GM19372 (cell line): ENCODE data around the gene METTL22.

Source experiments
- ATAC-seq: cut with Tn5 transposase; IDR thresholded peaks from one replicate; pipeline ENCODE4 v1.9.1; 2021; ENCODE audit warnings: mild to moderate bottlenecking, low read depth, moderate library complexity; ENCODE audit not compliant: unreplicated experiment

METTL22 gene, protein sequence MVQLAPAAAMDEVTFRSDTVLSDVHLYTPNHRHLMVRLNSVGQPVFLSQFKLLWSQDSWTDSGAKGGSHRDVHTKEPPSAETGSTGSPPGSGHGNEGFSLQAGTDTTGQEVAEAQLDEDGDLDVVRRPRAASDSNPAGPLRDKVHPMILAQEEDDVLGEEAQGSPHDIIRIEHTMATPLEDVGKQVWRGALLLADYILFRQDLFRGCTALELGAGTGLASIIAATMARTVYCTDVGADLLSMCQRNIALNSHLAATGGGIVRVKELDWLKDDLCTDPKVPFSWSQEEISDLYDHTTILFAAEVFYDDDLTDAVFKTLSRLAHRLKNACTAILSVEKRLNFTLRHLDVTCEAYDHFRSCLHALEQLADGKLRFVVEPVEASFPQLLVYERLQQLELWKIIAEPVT

DNA sequence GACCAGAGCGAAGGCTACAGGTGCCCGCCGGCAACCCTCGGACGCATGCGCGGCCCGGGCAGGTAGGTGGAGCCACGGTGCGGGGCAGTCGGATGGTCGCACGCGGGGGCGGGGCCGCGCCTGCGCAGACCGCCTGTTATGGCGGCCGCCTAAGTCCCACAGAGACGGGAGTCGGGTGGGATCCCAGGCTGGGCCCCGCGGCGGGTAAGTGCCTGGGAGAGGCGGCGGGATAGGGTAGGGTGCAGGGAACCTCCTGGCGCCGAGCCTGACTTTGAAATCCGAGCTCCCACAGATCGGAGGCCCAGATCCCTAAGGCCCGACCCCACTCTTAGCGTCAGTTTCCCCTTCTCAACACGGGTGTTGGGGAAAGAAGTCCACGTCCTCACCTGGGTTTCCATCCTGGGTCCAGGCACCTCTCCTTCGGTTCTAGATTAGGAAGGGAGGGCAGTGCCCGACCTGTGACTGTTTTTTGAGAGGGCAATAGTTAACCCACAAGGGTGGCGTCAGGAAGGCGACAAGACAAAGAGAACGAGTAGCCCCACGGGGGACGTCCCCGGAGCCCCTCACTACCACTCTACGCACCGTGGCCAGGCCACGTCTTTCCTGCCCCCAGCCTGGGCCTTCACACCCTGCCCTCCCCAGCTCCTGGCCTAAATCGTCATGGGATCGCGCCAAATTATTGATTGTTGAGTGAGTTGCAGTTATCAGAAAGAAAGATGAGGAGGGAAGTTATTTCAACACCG lies at the start of gene METTL22:
Gene METTL22, plus strand, starts transcription at position 127 of the 743 bp plus-strand sequence. CDS start 3,968 bp downstream, outside the sequence.
- ATAC-seq: peak; percentile 95

DNA sequence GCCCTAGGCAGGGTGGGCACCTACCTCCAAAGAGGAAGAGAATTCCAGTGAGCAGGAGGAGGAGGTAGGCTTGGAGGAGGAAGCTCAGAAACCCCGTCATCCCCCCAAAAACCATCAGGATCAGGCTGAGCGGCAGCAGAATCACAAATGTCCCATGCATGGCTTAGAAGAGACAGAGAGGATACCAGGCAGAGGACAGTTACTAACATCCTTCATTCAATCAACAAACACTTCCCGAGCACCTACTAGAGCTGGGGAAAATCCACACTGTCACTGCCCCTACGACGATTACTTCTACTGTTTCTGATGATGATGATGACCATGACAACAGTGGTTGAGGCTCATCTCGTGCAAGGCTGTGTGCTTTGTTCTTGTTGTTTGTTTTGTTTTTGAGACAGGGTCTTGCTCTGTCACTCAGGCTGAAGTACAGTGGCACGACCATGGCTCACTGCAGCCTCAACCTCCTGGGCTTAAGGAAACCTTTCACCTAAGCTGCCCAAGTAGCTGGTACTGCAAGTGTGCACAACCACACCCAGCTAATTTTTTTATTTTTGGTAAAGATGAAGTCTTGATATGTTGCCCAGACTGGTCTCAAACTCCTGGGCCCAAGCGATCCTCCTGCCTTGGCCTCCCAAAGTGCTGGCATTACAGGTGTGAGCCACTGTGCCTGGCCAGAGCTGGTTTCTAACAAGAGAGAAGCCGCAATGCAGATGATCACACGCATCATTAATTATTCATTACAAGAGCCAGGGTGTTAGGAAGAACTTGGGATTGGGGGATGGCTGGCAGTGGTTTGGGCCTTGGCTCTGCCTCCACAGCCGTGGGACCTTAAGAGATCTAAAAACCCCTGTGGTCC lies 49.2 kb upstream of the METTL22 start:
- ATAC-seq: no peak

DNA sequence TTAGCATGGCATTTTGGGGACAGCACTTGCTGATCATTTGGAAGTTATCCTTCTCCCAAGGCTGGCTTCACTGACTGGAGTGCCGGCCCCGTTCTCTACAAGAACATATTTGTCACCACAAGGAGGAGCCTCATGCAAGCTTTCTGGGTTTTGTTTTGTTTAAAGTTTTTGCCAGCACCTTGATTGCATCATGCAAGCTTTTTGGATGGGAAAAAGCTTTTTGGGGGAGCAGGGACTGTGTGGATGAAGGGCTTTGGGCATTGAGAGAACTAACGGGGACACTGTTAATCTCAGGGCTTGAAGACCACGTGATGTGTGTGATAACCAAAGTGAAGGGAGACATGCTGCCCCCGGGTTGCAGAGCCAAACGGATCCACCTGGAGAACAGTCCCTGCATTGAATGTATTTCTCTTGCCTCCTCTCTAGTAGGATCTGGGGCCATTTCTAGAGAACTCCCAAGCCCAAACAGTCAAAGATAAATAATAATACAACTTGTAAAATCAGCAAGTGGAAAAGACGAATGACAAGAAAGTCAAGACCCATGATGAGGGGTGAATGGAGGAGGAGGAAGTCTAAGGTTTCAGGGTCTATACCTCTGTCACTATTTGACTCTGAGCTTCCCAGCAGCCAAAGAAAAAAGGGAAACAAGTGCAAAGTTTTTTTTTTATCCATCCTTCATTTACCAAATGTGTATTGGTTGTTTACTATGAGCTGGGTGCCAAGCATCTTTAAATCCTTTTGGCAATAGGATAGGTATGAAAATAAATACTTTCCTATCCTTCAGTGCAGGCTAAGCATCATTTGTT lies 48.4 kb upstream of the METTL22 start:
- ATAC-seq: no peak

DNA sequence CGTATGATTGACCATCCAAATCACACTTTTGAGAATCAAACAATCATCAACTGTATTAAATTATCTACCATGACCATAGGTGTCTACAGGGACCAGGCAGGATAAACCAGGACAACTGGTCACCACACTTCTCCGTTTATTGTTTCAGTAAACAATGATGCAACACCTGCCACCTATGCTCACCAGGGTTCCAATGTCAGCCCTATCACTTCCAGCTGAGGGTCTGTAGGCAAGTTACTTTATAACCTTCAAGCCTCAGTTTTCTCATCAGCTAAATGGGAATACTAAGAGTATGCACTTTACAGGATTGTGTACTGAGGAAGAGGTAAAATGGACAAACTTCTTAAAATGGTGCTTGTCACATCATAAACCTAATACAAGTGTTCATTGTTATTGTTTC lies 46.1 kb upstream of the METTL22 start:
- no peak for ATAC-seq

DNA sequence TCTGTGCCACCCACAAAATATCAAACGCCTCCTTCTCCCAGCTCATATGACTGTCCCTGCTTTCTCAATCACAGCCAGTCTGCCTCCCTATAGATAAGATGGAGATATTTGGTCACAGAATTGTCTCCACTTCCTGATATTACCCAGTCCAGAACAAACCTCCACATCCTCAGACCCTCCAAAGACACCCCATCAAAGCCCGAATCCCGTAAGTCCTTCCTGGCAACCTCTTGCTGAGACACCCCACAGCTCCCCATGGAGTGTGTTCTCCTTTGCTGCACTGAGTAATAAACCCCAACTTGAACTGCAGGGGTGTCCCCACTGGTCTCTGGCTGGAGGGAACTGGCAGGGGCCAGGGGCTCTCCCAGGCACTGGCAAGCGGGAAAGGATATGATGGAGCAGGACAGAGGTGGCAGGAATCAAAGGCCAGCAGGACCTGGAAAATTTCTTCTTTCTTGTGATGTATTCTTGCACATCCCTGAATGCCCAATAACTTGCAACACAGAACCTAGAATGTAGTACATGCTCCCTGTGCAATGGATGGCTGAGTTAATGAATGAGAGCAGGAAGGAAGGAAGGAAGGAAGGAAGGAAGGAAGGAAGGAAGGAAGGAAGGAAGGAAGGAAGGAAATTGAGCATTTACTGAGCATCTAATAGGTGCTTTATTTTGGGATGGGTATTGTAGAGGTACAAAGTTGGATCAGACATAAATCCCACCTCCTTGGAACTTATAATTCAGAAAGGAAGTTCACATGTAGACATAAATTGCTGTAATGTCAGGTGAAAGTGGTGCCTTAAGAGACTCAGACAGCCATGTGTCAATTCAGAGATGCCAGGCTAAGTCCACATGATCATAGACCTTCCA lies 45.1 kb upstream of the METTL22 start:
- ATAC-seq: no peak

DNA sequence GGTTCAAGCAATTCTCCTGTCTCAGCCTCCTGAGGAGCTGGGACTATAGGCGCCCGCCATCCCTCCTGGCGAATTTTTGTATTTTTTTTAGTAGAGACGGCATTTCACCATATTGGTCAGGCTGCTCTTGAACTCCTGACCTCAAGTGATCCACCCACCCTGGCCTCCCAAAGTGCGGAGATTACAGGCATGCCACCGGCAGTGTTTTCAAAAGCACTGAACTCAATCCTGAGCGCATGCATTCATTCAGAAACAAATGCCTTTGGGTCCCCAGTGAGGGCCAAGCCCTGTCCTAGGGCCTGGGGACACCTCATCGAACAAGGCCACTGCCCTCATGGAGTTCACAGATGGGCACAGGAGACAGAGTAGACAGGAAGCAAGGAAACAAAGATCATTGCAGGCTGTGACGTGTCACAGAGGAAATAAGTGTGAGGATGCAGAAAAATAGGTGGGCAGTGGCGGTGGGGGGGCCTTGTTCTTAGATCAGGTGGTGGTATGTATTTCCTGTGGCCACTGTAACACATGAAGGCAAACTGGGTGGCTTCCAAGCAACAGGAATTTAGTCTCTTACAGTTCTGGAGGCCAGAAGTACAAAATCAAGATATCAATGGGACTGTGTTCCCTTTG lies 43.7 kb upstream of the METTL22 start:
- ATAC-seq: no peak

DNA sequence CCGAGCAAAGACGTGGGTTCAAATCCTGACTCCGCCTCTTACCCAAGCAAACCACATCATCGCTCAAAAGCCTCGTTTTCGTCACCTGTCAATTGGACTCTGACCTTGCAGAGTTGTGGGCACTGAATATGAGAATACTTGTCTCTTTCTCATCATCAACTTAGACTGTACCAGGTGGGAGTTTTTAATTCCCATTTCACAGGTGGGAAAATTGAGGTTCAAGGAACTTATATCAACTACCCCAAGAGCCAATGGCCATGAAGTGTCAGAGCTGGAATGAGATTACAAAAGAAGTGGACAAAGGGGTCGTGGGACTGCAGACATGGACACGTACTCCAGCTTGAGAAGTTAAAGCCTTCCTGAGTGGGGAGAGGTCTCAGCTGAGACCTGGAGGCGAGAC lies 41.9 kb upstream of the METTL22 start:
- no peak for ATAC-seq

DNA sequence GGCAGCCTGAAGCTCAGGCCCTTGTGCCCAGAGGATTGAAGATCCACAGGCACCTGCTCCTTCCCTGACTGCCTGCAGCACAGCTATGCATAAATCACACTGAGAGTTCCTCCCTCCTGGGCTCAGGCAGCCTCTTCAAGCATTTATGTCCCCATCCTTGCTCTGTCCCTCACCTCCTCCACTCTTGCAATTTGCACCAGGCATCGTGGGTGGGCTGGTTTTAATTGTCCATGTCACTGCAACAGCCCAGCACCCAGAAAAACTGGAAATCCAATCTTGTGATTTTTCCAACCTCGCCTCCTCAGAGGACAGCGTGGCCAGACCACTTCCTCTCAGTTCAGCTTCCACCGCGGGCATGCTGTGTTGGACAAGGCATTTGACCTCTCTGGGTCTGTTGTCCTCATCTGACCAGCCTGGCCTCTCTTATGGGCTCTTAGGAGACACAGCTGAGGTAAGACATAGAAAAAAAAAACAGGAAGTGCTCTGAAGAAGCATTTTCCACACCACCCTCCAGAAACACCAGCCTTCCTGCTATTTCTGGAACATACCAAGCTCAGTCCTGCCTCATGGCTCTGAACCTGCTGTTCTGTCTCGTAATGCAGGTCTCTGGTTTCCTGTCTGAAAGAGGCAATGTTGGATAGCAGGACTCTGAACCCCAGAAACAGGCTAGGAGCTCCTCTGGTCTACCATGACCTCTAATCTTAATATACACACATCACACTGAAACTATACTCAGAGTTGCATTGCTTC lies 39.5 kb upstream of the METTL22 start:
- ATAC-seq: peak; percentile 68

DNA sequence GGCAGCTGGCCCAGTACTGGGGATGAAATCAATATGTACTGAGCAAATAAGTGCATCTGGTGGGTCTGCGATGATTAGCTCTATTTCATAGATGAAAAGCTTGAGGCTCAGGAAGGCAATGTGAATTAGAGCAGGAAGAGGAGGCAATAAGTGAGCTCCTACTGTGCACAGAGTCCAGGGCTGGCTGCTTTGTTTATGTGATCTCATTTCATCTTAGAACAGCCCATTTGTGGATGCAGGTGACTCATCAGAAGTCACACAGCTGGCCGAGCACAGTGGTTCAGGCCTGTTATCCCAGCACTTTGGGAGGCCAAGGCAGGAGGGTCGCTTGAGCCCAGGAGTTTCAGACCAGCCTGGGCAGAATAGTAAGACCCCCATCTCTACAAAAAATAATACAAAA lies 38.3 kb upstream of the METTL22 start:
- ATAC-seq: no peak

DNA sequence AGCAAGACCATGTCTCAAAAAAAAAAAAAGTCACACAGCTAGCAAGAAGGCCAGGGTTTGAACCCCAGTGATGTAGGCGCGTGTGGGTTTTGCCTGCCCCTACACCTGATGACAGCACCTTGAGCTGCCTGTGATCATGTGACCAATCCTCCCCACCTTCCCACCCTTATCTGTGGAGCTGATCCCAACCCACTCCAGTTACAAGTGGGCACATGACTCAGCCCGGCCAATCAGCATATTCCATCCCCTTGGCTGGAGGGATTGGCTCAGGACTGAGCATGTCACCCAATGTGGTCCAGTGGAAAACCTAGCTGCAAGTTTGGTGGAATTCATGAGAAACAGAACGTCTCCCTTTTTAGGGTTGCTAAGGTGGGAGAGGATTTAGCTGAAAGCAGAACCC lies 37.8 kb upstream of the METTL22 start:
- no peak for ATAC-seq

DNA sequence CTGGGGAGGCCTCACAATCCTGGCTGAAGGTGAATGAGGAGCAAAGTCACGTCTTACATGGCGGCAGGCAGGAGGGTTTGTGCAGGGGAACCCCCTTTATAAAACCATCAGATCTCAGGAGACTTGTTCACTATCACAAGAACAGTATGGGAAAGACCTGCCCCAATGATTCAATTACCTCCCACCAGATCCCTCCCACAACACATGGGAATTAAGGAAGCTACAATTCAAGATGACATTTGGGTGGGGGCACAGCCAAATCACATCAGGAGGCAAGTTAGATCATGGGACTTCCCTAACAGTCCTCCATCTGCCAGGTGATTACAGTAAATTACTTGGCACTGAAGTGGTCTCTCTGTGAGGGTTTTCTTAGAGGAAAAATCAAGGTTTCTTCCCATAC lies 36.5 kb upstream of the METTL22 start:
- ATAC-seq: no peak

DNA sequence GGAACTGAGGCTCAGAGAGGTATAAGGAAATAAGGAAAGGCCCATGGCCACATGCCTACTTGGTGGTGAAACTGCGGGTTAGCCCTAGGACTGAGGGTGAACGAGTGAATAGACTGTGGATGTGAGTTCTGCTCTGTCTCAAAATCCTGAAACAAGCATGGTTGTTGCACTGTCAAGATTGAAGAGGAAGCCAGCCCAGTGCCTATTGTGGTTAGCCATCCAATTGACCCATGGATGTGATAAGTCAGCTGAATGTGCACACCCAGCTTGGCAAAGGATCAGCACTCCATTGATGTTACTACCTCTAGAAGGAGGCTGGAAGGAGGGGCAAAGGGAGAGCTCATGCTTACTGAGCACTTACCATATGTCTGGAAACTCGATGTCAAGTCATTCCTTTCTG lies 35.6 kb upstream of the METTL22 start:
- no peak for ATAC-seq

DNA sequence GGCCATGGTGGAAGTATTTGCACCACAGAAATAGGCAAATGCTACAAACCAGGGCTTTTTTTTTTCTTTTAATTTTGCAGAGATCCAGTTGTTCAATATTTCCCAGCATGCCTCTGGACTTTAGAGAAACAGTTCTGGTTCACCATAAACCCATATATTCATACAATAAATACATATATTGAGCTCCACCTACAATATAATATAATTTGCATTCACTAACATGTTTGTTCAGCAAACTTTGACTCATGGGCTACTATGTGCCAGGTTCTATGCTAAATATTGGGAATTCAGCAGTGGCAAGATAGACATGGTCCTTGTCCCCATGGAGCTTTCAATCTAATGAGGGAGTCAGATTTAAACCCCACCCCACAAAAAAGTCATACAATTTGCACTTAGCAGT lies 34.4 kb upstream of the METTL22 start:
- ATAC-seq: no peak

DNA sequence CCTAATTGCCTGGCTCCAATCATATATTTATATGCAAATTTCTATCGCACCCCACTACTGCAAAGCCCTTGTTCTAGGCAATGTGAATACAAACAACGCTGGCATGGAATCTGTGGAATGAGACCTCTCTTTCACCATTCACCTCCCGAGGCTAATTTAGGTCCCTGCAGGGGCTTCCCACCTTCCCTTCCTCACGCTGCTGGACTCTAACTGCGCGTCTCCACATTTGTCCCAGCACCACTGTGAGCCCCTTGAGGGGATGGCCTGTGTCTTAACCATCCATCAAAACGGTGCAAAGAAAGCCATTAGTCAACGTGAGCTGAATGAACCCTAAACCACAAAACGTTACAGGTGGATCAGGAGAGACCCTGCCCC lies 32.8 kb upstream of the METTL22 start:
- no peak for ATAC-seq

DNA sequence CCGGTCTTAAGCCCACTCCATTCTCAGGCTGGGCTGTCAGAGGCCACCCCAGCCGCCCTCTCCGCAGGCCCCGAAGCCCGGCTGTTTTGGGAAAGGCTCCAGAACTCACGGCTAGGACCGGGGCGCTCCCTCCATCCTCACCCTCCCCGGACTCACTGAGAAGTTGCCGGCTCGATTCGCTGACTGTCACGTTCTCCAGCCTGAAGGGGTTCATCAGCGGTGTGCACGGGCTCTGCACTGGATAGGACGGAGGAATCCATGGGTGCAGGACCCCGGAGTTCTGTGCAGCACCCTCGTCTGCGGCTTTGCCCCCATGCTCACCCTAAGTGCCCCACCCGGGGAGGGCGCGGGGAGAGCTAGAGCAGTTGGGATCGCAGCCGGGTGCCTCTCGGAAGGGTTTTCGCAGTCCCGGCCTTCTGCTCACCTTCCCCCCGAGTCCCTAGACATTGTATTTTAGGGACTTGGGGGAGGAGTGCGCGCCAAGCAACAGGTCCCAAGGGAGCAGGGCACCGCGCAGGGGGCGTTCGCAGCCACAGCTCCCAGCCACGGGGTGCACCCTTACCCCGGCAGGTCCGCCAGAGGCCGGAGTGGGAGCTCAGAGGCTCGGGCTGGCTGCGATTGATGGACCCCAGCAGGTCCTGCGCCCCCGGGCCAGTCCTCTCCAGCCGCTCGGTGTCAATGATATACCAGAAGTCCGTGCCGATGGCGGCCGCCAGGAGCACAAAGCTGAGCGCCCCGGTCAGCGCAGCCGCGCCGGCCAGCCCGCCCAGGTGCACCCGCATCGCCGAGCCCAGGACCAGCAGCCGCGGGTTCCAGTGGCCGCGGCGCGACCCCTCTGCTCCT lies 32.2 kb upstream of the METTL22 start:
- ATAC-seq: no peak

DNA sequence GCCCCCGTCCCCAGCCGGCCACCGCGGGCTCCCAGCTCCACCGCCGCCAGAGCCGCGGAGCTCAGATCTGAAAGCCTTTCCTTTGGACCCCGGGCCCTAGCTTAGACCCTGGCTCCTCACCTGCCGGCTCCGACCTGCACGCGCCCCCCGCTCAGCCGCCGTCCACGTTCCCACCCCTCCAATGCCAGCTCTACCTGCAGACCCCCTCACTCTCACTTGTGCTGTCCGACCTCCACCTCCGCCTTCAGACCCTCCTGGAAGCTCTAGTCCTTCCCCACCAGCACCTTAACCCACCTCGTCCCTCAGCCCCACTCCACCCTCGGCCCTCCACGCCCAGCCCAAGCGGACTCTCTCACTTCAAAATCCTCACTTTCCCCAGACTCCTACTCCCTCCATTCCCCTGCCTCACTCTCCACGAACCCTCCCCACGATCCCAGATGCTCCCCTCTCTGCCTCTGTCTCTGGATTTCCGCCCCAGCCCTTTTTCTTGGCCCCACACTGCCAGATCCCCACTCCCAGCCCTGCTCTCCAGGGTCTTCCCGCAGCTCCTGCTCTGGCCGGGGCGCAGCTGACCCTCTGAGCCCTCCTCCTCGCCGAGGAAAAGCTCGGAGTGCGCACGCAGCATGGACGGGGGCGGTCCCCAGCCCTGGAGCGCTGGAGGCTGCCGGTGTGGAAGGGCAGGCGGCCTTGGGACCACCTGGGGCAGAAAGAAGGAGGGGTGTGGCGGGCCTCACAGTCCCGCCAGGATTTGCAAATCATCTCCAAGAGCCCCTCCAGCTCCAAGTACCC lies 31.4 kb upstream of the METTL22 start, which contains the start of gene TMEM114:
Gene TMEM114, minus strand, starts transcription at position 612 of the 789 bp plus-strand sequence. CDS start 673 bp downstream, outside the sequence.
- ATAC-seq: no peak
